Activated CD4-positive, alpha-beta T cell treated with anti-CD3 and anti-CD28 coated beads for 36 hours (primary cell): ENCODE results near the gene BCL2L13. TPM values are rescaled to one million over a fixed set of nuclear protein-coding genes. Genes with fewer than 3 reads are reported as not detected.

ENCODE experiments used
- ATAC-seq: fragments of 200-7000 bp; cut with Tn5 transposase; one replicate; pipeline ENCODE4 v1.10.0; 2021; ENCODE audit warnings: mild to moderate bottlenecking, moderate library complexity
- CTCF ChIA-PET: fragments of 350-600 bp; sonication (Branson Sonifier 250); formaldehyde crosslinking; loops from one replicate; lab custom pipeline; 2021; ENCODE audit warnings: antibody characterized with exemption; lab: Charles Lee
- POLR2A ChIA-PET: fragments of 350-600 bp; sonication (Branson Sonifier 250); formaldehyde crosslinking; loops from one replicate; lab custom pipeline; 2021; ENCODE audit warnings: antibody characterized with exemption, inconsistent platforms; lab: Charles Lee
- DNase-seq: peaks from one replicate; pipeline ENCODE4 v3.0.0-alpha.2; 2020
- H3K27ac Mint-ChIP-seq: one replicate; pipeline ENCODE4 v1.8.0; 2021; ENCODE audit warnings: mixed read lengths
- H3K27me3 Mint-ChIP-seq: one replicate; pipeline ENCODE4 v1.8.0; 2021; ENCODE audit warnings: mixed read lengths
- H3K36me3 Mint-ChIP-seq: one replicate; pipeline ENCODE4 v1.8.0; 2021; ENCODE audit warnings: low read depth, mixed read lengths
- H3K4me1 Mint-ChIP-seq: one replicate; pipeline ENCODE4 v1.8.0; 2021; ENCODE audit warnings: mixed read lengths
- H3K4me3 Mint-ChIP-seq: one replicate; pipeline ENCODE4 v1.8.0; 2021; ENCODE audit warnings: mild to moderate bottlenecking, moderate library complexity, mixed read lengths
- H3K9me3 Mint-ChIP-seq: one replicate; pipeline ENCODE4 v1.8.0; 2021; ENCODE audit warnings: low read depth, mixed read lengths
- intact Hi-C, 2 experiments: fragments of 100-400 bp; cut with DNase I in 1 of 2; cut with micrococcal nuclease in 1 of 2; formaldehyde crosslinking; loops; one replicate each; pipeline versions ENCODE4 v1.14.2 to v1.15.1; 2022 to 2024; cut with DNase I, micrococcal nuclease
- total RNA-seq, 2 experiments: library from RNA; stranded (reverse); gene quantifications; one replicate each; pipeline ENCODE4 v1.2.3, GENCODE V29; 2021

The BCL2L13 gene
- total RNA-seq, 2 experiments from 2014 or later = 34.1 to 34.5 TPM

DNA sequence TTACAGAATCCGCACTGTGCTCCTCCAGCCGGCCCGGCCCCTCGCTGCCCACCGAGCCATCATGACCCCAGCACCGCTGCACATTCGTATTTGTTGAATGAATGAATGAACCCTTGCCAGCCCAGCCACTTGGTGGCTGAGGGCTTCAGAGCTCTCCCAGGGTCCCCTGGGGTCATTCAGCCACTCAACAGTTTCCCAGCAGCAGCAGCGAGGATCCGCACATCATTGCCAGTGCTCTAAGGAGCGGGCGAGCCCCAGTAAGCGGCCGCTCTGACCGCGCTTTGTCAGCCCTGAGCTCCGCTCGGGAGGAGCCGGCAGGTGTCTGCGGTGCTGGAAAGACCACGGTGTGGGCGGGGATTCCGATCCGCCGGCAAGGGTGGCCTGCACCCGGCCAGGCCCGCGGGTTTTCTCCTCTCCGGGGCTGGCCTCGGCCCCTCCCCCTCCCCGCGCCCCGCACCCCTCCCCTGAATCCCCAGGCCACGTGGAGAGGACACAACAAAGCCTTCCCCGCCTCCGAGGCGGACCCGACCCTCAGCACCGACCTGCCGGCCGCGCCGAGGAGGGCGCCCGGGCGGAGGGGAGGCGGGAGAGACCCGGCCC, 135.1 kb downstream of the BCL2L13 start:
- CTCF ChIA-PET = interaction anchor here (0.7 to 1.5 kb wide), 4 partner anchors 8 to 302 kb away, joined by 3 to 5 read pairs (median 4); no protein-coding TSS in a partner anchor
- Mint-ChIP-seq H3K9me3 (no peaks in the 10 kb centered on the region), H3K4me1 (peaks cover 75% of the 10 kb centered on the region), H3K27me3 (peaks cover 2% of the 10 kb centered on the region), H3K36me3 (peaks cover 4% of the 10 kb centered on the region), H3K27ac (no peak overlapping the region), H3K4me3 (peak overlapping the region; percentile 75)
- ATAC-seq = peak; percentile 51
- intact Hi-C loops = loop anchor here (2.0 to 5.0 kb wide), 3 partner anchors 616 to 689 kb away; partner anchors contain the start of genes HDHD5 (in 1 of the 2) and IL17RA (in 1 of the 2)
- peak; percentile 81 for DNase-seq
- POLR2A ChIA-PET = interaction anchor here (0.6 to 1.1 kb wide), 3 partner anchors 9 to 376 kb away, joined by 3 to 7 read pairs (median 3); partner anchors contain the start of gene BCL2L13

DNA sequence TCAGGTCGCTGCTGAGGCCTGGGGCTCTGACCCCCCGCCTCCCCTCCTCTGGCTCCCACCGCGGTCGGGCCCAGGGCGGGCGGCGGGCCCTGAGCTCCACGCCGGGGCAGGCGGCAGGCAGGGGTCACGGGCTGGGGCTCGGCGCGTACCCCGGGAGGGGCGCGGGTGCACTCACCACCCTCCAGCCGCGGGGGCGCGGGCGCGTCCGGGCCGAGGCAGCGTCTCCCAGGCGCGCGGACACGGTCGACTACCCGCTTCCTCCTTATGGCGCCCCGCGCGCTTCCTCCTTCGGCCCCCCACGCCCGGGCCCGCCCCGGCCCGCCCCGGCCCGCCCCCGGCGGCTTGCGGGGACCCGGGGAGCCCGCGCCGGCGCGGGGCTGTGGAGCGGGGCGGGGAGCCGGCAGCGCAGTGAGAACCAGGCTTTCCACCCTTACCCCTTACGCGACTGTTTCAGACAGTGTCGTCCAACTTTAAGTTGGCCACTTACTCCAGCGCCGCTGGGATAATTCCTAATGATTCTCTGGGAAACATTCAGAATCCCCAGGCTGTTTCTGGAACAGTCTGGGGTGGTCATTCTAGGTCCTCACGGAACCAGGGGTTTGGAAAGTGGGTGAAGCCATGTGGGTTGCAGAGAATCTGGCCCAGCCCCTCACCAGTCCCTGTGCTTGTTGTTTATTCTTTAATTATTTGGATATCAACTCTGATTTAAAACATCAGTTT, 135.8 kb downstream of the BCL2L13 start, which contains the start of gene BID:
Gene BID (minus strand): TSS at position 264 of the 720 bp plus-strand sequence. CDS start 24,353 bp downstream, outside the sequence.
- ChIA-PET POLR2A (no interaction called here), CTCF (interaction anchor here (0.7 to 1.5 kb wide), 4 partner anchors 9 to 302 kb away, joined by 3 to 5 read pairs (median 3); no protein-coding TSS in a partner anchor)
- Mint-ChIP-seq H3K27me3 (peaks cover 2% of the 10 kb centered on the region), H3K9me3 (no peaks in the 10 kb centered on the region), H3K4me3 (peak within 1 kb of the TSS; percentile 75), H3K4me1 (peaks cover 82% of the 10 kb centered on the region), H3K27ac (peak within 1 kb of the TSS; percentile 56), H3K36me3 (peaks cover 7% of the 10 kb centered on the region)
- DNase-seq (peak; percentile 50), ATAC-seq (peak; percentile 6)
- intact Hi-C loops = loop anchor here (2.0 to 5.0 kb wide), 3 partner anchors 617 to 690 kb away; partner anchors contain the start of genes HDHD5 (in 1 of the 2) and IL17RA (in 1 of the 2)

- peak; percentile 39 for DNase-seq
- Mint-ChIP-seq H3K36me3 (peaks cover 4% of the 10 kb centered on the region), H3K4me1 (peaks cover 83% of the 10 kb centered on the region), H3K9me3 (no peaks in the 10 kb centered on the region), H3K27ac (peak overlapping the region; percentile 56), H3K27me3 (peaks cover 2% of the 10 kb centered on the region), H3K4me3 (peak overlapping the region; percentile 24)
- POLR2A ChIA-PET = interaction anchor here (0.5 kb wide), 1 partner anchor 141 kb away, joined by 3 read pairs; no protein-coding TSS in a partner anchor
- intact Hi-C loops = loop anchor here (2.0 to 5.0 kb wide), 4 partner anchors 558 to 690 kb away; partner anchors contain the start of genes ADA2 (in 1 of the 2), HDHD5 (in 1 of the 2) and IL17RA (in 1 of the 2)
- CTCF ChIA-PET = interaction anchor here (1.1 kb wide), 1 partner anchor 32 kb away, joined by 3 read pairs; no protein-coding TSS in a partner anchor
- ATAC-seq = no peak
Measured at GRCh38 chr22:17774926-17775685, 136.5 kb downstream of the BCL2L13 start.

DNA sequence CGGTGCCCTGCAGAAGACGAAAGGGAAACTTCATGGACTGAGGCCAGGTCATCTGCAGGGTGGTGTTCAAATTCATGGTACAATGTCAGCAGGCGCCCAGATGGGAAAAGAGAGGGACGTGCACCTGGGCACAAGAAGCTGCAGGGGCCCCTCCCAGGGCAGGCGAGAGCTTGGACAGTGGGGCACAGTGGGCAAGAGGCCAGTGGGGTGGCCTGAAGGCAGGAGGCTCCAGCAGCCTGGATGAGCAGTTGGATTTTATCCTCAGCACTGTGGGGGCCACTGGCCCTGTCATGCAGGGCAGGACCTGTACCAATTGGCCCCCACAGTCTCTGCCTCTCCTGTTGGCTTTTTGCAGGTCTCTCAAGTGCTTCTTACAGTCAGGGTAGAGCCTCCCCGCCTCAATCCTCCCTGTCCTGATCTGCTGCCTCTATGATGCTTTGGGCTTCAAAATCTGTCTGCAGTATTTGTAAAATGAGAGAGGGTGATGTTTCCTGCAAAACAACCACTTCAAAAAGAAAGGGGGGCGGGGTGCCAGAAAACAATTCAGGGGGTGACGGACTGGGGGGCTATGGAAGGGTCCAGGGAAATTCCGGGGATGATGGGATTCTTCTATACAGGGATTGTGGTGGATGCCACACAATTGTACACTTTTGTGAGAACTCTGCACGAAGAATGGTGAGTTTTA, 137.4 kb downstream of the BCL2L13 start:
- H3K4me1 Mint-ChIP-seq = peaks cover 85% of the 10 kb centered on the region

GRCh38 chr22:17777005-17777716, 138.6 kb downstream of the BCL2L13 start:
- intact Hi-C loops = loop anchor here (1.0 to 5.0 kb wide), 2 partner anchors 10 to 560 kb away; partner anchors contain the start of gene ADA2 (in 1 of the 2)
- Mint-ChIP-seq H3K36me3 (peaks cover 3% of the 10 kb centered on the region), H3K27ac (peak overlapping the region; percentile 99), H3K27me3 (no peaks in the 10 kb centered on the region), H3K4me1 (peaks cover 85% of the 10 kb centered on the region), H3K9me3 (no peaks in the 10 kb centered on the region), H3K4me3 (peak overlapping the region; percentile 89)
- ATAC-seq = peak; percentile 43
- peak; percentile 80 for DNase-seq
- CTCF ChIA-PET = interaction anchor here (0.7 to 2.3 kb wide), 6 partner anchors 8 to 105 kb away, joined by 3 to 8 read pairs (median 3); no protein-coding TSS in a partner anchor
- POLR2A ChIA-PET = interaction anchor here (0.7 kb wide), 1 partner anchor 10 kb away, joined by 3 read pairs; no protein-coding TSS in a partner anchor

More for the DNA sequence above, 137.4 kb downstream of the BCL2L13 start:
- ChIA-PET POLR2A (interaction anchor here (0.5 kb wide), 1 partner anchor 142 kb away, joined by 3 read pairs; no protein-coding TSS in a partner anchor), CTCF (no interaction called here)
- ATAC-seq = no peak
- Mint-ChIP-seq H3K27me3 (no peaks in the 10 kb centered on the region), H3K27ac (peak overlapping the region; percentile 73), H3K36me3 (peaks cover 3% of the 10 kb centered on the region), H3K4me3 (peak overlapping the region; percentile 89), H3K9me3 (no peaks in the 10 kb centered on the region)
- DNase-seq = no peak
- intact Hi-C loops = loop anchor here in 1 of 2 experiments (2.0 to 5.0 kb wide), 2 partner anchors 559 to 691 kb away; partner anchors contain the start of genes ADA2 and IL17RA

DNA sequence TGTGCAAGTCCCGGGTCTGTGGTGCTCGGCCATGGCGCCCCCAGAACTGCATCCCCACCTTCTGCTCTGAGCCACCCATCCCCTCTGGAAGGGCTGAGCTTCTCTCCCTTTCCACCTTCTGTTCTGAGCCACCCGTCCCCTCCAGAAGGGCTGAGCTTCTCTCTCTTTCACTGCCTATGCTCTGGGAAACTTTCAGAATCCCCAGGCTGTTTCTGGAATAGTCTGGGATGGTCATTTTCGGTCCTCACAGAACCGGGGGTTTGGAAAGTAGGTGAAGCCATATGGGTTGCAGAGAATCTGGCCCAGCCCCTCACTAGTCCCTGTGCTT, 139.1 kb downstream of the BCL2L13 start:
- H3K27ac Mint-ChIP-seq = peak overlapping the region; percentile 99
- H3K36me3 Mint-ChIP-seq = peaks cover 3% of the 10 kb centered on the region
- ATAC-seq (no peak), DNase-seq (no peak)
- peak overlapping the region; percentile 89 for H3K4me3 Mint-ChIP-seq
- H3K9me3 Mint-ChIP-seq = no peaks in the 10 kb centered on the region
- intact Hi-C loops = loop anchor here (1.0 to 5.0 kb wide), 2 partner anchors 10 to 560 kb away; partner anchors contain the start of gene ADA2 (in 1 of the 2)
- peaks cover 83% of the 10 kb centered on the region for H3K4me1 Mint-ChIP-seq
- ChIA-PET POLR2A (interaction anchor here (0.6 kb wide), 1 partner anchor 671 kb away, joined by 3 read pairs; no protein-coding TSS in a partner anchor), CTCF (interaction anchor here (0.6 to 2.3 kb wide), 6 partner anchors 8 to 105 kb away, joined by 3 to 8 read pairs (median 3); no protein-coding TSS in a partner anchor)
- H3K27me3 Mint-ChIP-seq = no peaks in the 10 kb centered on the region

DNA sequence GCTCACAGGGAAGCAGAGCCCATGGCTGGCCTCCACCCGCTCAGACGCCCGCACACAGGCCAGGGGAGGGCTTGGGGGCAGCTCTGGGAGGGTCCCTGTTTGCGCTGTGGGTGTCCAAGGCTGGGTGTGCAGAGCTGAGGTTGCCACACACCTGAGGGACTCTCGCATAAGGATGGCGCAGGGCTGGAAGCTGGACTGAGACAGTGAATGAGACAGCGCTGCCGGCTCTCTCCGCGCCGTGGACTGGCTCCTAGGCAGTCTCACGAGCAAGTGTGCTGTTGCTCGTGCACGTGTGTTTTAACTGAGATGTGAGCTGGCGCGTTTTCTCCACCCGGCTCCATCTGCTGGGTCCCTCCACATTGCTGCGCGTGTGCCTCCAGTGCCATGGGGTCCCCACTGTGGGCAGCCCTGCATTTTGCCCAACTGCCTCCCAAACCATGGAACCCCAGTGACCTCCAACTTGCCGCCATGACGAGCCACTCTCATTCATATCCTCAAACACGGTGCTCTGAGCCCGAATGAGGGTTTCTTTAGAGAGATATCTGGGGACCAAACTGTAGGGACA, 139.9 kb downstream of the BCL2L13 start:
- POLR2A ChIA-PET = interaction anchor here (1.6 kb wide), 1 partner anchor 11 kb away, joined by 7 read pairs; no protein-coding TSS in a partner anchor

DNA sequence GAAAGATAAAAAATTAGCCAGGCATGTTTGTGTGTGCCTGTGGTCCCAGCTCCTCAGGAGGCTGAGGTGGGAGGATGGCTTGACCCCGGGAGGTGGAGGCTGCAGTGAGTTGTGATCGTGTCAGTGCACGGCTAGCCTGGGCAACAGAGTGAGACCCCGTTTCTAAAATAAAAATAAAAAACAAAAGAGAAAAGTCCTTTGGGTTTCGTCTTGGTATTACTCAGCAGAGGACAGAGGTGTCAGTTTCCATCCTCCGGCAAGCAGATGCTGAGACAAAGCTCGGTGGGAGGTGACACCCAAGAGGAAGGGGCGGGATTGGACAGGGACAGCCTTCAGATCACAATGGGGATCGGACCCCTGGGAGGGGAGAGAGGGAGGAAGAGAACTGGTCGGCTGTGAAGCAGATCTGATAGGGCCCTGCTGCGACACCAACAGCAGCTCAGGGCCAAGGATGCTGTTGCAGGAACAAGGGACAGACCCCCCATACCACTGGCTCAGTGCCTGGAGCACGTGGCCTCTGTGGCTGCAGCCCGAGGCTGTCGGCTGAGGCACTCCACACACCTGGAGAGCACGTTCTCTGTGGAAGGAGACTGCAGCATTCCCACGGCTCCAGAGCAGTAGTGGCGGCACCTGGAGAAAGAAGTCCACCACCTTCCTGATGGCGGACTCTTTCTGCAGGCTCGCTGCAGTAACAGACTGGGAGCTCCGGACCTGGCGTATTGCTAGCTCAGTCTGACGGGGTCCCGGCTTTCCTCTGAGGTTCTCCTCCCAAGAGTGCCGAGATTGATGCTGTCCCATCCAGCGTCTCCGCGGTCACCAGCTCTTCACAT, 140.9 kb downstream of the BCL2L13 start:
- CTCF ChIA-PET = interaction anchor here (0.6 to 2.3 kb wide), 8 partner anchors 9 to 696 kb away, joined by 3 to 12 read pairs (median 3); no protein-coding TSS in a partner anchor
- Mint-ChIP-seq H3K9me3 (no peaks in the 10 kb centered on the region), H3K27ac (peak overlapping the region; percentile 14), H3K4me3 (no peak overlapping the region), H3K4me1 (peaks cover 74% of the 10 kb centered on the region), H3K36me3 (peaks cover 3% of the 10 kb centered on the region), H3K27me3 (no peaks in the 10 kb centered on the region)
- DNase-seq (peak; percentile 41), ATAC-seq (no peak)
- intact Hi-C loops = loop anchor here in 1 of 2 experiments (5.0 kb wide), 1 partner anchor 562 kb away; the partner anchor contains the start of gene ADA2
- POLR2A ChIA-PET = interaction anchor here (0.6 to 1.6 kb wide), 2 partner anchors 12 to 27 kb away, joined by 3 to 7 read pairs; no protein-coding TSS in a partner anchor

More for the DNA sequence above, 139.9 kb downstream of the BCL2L13 start:
- DNase-seq = no peak
- peaks cover 75% of the 10 kb centered on the region for H3K4me1 Mint-ChIP-seq
- H3K4me3 Mint-ChIP-seq = peak overlapping the region; percentile 89
- no peaks in the 10 kb centered on the region for H3K9me3 Mint-ChIP-seq
- H3K36me3 Mint-ChIP-seq = peaks cover 3% of the 10 kb centered on the region
- peak overlapping the region; percentile 99 for H3K27ac Mint-ChIP-seq
- CTCF ChIA-PET = interaction anchor here (0.6 to 2.3 kb wide), 6 partner anchors 7 to 297 kb away, joined by 3 to 8 read pairs (median 4); no protein-coding TSS in a partner anchor
- H3K27me3 Mint-ChIP-seq = no peaks in the 10 kb centered on the region
- no peak for ATAC-seq
- intact Hi-C loops = loop anchor here in 1 of 2 experiments (5.0 kb wide), 1 partner anchor 561 kb away; the partner anchor contains the start of gene ADA2
